Upper lobe of right lung (tissue), 1 donor: ENCODE results near the gene MRPS6. TPM values are rescaled to one million over a fixed set of nuclear protein-coding genes. Genes with fewer than 3 reads are reported as not detected.

ENCODE experiments used
- ATAC-seq: fragments of 200-7000 bp; cut with Tn5 transposase; one replicate; pipeline ENCODE4 v1.9.1; 2020; ENCODE audit warnings: mild to moderate bottlenecking, moderate library complexity
- DNase-seq: peaks from one replicate; pipeline ENCODE4 v3.0.0-alpha.2; 2020
- H3K27ac ChIP-seq: fragments of 200-600 bp; one replicate; pipeline ENCODE4 v1.8.0; 2022
- H3K27me3 ChIP-seq: fragments of 200-600 bp; one replicate; pipeline ENCODE4 v1.8.0; 2022; ENCODE audit warnings: mild to moderate bottlenecking
- H3K36me3 ChIP-seq: fragments of 200-600 bp; one replicate; pipeline ENCODE4 v1.8.0; 2022
- H3K4me1 ChIP-seq: fragments of 200-600 bp; one replicate; pipeline ENCODE4 v1.8.0; 2022
- H3K4me3 ChIP-seq: fragments of 200-600 bp; one replicate; pipeline ENCODE4 v1.8.0; 2022; ENCODE audit warnings: mild to moderate bottlenecking
- H3K9me3 ChIP-seq: fragments of 200-600 bp; one replicate; pipeline ENCODE4 v1.8.0; 2022
- intact Hi-C: fragments of 100-400 bp; cut with DNase I; formaldehyde crosslinking; loops from one replicate; pipeline ENCODE4 v1.11.0; 2022
- total RNA-seq: library from RNA; stranded (reverse); fragmentation: NEBNext Ultra II Directional; extraction: Animal tissue kit (Norgen Biotek cat#: 25700); gene quantifications from one replicate; pipeline ENCODE4 v1.2.1, GENCODE V29; 2021
- TF ChIP-seq, protein P1 (sequence below): fragments of 200-600 bp; IDR thresholded peaks from one replicate; pipeline ENCODE4 v1.8.0; 2022; ENCODE audit warnings: antibody characterized with exemption
- donor health status: DM: no; HTN: yes; CAD: no; lungs with severe emphysema.

MRPS6 gene
- total RNA-seq, 1 donor from 2014 or later = 57.6 TPM

DNA sequence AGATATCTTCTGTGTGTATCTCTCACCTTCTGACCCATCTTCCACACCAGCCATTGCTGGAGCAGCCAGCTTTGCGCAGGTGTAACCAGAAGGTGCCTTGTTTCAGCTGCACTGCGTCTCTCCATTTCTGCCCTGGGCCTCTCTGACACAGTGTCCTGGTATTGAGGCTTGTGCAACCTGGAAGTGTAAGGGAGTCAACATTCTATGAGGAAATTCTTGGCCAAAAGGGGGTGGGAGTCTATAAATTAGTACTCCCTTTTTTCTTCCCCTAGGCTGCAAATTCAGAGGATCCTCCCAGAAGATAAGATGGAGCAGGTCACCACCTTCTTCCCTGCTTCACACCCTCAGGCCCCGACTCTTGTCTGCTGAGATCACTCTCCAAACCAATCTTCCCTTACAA, 109.1 kb downstream of the MRPS6 start:
- intact Hi-C loops = no loop called here
- DNase-seq = no peak
- H3K4me3 ChIP-seq = no peak overlapping the region
- no peak overlapping the region for H3K27ac ChIP-seq
- H3K36me3 ChIP-seq = no peaks in the 10 kb centered on the region
- no peak for ATAC-seq
- no peaks in the 10 kb centered on the region for H3K9me3 ChIP-seq
- no peaks in the 10 kb centered on the region for H3K27me3 ChIP-seq
- no peaks in the 10 kb centered on the region for H3K4me1 ChIP-seq
- TF ChIP-seq, protein P1, sequence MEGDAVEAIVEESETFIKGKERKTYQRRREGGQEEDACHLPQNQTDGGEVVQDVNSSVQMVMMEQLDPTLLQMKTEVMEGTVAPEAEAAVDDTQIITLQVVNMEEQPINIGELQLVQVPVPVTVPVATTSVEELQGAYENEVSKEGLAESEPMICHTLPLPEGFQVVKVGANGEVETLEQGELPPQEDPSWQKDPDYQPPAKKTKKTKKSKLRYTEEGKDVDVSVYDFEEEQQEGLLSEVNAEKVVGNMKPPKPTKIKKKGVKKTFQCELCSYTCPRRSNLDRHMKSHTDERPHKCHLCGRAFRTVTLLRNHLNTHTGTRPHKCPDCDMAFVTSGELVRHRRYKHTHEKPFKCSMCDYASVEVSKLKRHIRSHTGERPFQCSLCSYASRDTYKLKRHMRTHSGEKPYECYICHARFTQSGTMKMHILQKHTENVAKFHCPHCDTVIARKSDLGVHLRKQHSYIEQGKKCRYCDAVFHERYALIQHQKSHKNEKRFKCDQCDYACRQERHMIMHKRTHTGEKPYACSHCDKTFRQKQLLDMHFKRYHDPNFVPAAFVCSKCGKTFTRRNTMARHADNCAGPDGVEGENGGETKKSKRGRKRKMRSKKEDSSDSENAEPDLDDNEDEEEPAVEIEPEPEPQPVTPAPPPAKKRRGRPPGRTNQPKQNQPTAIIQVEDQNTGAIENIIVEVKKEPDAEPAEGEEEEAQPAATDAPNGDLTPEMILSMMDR = no peak

DNA sequence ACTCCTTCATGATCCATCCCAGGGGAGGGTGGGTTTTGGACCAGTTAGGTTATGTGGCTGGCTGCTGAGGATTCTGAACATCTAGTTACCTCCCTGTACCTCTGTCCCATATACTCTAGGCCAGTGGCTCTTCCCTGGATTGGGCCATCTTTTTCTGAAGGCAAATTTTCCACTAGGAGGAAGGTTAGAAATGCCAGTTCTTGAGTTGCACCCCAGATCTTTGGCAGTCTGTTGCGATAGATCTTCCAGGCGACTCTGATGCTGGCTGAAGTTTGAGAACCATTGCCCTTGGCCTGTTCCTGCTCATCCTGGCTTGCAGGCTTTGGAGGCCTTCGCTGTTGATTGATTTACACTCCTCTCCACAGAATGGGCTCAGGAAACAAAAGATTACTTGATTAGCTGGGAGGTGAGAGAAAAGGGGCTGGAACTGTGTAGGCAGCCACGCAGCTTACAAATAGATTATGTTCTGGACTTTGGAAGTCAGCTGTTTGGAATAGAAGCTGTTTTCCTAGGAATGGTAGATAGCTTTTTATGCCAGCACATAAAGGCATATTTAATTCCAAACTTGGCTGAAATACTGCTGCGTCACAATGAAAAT, 110.1 kb downstream of the MRPS6 start:
- Histone ChIP-seq H3K27ac (no peak overlapping the region), H3K4me1 (no peaks in the 10 kb centered on the region), H3K9me3 (no peaks in the 10 kb centered on the region), H3K36me3 (no peaks in the 10 kb centered on the region), H3K27me3 (no peaks in the 10 kb centered on the region), H3K4me3 (no peak overlapping the region)
- DNase-seq = no peak
- no peak for ATAC-seq
- TF ChIP-seq, protein P1 = no peak
- intact Hi-C loops = no loop called here

DNA sequence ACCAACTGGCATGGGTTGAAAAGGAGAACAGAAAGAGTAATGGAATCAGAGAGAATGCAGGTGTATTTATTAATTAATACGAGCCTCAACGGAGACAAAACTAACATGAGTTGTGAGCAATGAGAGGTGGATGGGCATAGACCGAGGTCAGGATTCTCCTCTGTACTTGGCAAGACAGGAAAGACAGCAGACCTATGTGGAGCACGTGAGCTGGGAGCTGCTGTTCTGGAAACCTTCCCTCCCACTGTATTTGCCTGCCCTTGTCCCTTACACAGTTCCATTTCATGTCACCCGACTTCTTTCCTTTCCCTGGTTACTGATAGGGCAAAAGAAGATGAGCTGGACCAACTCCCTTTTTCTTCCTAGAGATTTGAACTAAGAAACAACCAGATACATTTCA, 110.9 kb downstream of the MRPS6 start:
- TF ChIP-seq, protein P1 = no peak
- H3K9me3 ChIP-seq = no peaks in the 10 kb centered on the region
- ATAC-seq = no peak

DNA sequence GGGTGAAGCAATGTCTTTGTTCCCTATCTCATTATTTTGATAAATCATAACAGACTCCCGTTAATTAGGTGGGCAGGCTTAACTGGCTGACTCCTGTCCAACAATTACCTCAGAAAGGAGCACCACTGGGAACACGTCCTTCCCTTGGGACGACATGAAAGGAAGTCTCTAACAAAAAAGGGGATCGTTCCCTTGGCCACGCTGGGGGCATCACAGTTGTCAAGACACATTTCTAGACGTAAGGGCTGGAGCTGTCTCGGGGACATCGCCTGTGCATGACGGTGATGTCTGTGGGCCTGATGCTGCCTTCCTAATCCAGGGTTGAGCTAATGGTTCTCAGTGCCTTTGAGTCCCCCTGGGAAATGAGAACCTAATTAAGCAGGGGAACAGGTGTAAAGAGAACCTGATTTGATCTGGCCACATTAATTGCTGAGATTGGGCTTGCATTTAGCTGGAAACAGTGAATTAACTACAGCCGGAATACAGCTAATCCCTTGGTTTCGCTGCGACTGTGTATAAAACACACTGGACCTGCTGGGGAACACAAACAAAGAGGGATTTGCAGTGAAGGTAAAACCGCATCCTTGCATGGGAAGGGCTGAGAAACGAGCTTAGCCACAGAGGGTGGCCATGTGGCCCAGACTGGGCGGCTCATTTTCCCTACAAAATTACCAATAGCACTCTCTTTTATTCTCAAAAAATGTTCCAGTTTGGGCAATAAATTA, 111.8 kb downstream of the MRPS6 start:
- H3K9me3 ChIP-seq = no peaks in the 10 kb centered on the region
- DNase-seq = no peak
- no peaks in the 10 kb centered on the region for H3K4me1 ChIP-seq
- ATAC-seq = no peak
- intact Hi-C loops = no loop called here
- H3K4me3 ChIP-seq = no peak overlapping the region
- no peak overlapping the region for H3K27ac ChIP-seq
- H3K36me3 ChIP-seq = no peaks in the 10 kb centered on the region
- TF ChIP-seq, protein P1 = no peak
- H3K27me3 ChIP-seq = no peaks in the 10 kb centered on the region

More for the DNA sequence above, 110.9 kb downstream of the MRPS6 start:
- Histone ChIP-seq H3K27me3 (no peaks in the 10 kb centered on the region), H3K27ac (no peak overlapping the region), H3K36me3 (no peaks in the 10 kb centered on the region), H3K4me3 (no peak overlapping the region), H3K4me1 (no peaks in the 10 kb centered on the region)
- no peak for DNase-seq
- intact Hi-C loops = no loop called here

DNA sequence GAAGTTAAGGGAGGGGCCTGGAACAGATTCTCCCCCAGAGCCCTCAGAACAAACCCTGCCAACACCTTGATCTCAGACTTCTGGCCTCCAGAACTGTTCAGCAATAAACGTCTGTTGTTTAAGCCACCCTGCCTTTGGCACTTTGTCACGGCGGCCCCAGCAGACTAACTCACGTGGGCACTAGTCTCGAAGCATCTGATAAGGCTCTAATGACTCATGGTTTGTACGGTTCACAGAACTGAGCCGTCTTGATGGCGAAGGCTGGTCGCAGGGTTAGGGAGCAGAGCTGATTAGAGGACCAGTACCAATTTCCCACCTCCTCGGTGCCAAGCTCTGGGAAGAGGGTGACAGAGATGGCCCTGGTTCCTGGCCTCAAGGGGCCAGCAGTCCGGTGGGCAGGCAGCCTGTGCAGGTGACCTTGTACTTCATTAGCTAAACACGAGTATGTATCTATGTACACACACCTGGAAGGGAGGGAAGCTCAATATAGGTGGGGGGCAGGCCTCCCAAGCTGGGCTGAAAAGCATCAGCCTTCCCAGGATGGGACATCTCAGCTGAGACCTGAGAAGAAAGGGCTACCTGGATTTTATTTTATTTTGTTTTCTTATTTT, 112.8 kb downstream of the MRPS6 start:
- H3K27me3 ChIP-seq = no peaks in the 10 kb centered on the region
- no peak overlapping the region for H3K4me3 ChIP-seq
- no peak overlapping the region for H3K27ac ChIP-seq
- H3K9me3 ChIP-seq = no peaks in the 10 kb centered on the region
- DNase-seq (no peak), ATAC-seq (no peak)
- TF ChIP-seq, protein P1 = no peak
- intact Hi-C loops = no loop called here
- H3K36me3 ChIP-seq = no peaks in the 10 kb centered on the region
- no peaks in the 10 kb centered on the region for H3K4me1 ChIP-seq
